ENCODE results near the gene PYROXD2. TPM values are rescaled to one million over a fixed set of nuclear protein-coding genes. Genes with fewer than 3 reads are reported as not detected.
A peak's percentile ranks its signal among the peaks of the same experiment; 100 is the strongest.

The PYROXD2 gene
- total RNA-seq, 6 experiments from 2014 or later = 3.0 to 25.3 (median 7.1) TPM

DNA sequence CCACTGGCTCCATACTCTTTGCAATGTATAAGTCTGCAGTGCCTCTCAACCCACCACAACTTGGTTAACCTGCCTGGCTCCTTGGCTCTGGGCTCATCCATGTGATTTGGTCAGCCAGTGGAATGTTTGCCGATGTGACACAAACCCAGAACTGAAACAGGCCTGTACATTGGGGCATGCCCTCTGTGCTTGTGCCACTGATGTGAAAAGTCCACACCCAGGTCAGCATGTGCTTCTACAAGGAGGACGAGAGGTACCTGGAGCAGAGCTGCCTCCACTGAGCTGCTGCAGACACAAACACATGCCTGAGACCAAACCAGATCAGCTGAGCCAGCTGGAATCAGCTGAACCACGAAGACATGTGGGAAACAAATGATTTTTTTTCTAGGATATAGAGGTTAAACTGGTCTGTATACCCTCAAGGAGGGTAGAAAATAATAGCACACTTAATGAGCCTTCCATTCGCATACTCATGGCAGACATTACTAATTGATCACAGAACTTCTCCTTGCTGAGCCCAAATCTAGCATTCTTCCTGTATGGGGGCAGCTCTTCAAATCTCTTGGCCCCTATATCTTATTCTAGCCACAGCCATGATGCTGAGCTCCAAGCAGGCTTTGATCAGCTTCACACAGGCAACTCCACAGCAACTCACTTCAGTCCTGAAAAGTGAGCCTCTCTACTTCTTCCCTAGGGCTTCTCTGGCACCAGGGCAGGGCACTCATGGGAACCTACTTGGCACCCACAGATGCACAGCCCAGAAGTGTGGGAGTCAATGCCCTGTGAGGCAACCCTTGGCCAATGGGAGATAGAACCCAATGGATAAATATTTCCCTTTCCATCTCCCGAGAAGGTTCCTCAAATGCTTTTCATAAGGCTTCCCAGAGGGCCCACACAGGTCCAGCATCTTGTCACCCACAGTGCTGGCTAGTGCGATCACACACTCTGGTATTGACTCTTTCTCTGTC is 18.6 kb downstream of the PYROXD2 start:
- H3K27ac ChIP-seq = peak overlapping the region in 1 of 3 donors; percentile 33
- 72% methylated on average over 6 of the region's 6 CpGs for WGBS (ENCODE audit: insufficient coverage, low coverage, low lambda C conversion rate, missing lambda C conversion rate)
- DNase-seq (peak in 1 of 3 donors; percentile 71), ATAC-seq (peak in 3 of 4 donors; percentile 83 to 90 (median 87))
- H3K4me1 ChIP-seq = peaks cover 0 to 18% (median 3%) of the 10 kb centered on the region in 4 donors
- intact Hi-C loops (cut with DNase I) = no loop called here
- no peaks in the 10 kb centered on the region for H3K9me3 ChIP-seq
- H3K4me3 ChIP-seq = no peak overlapping the region
- H3K27me3 ChIP-seq = no peaks in the 10 kb centered on the region
- no peak for TF ChIP-seq POLR2A (IDR thresholded peaks at IDR 0.05)
- TF ChIP-seq, protein P1, sequence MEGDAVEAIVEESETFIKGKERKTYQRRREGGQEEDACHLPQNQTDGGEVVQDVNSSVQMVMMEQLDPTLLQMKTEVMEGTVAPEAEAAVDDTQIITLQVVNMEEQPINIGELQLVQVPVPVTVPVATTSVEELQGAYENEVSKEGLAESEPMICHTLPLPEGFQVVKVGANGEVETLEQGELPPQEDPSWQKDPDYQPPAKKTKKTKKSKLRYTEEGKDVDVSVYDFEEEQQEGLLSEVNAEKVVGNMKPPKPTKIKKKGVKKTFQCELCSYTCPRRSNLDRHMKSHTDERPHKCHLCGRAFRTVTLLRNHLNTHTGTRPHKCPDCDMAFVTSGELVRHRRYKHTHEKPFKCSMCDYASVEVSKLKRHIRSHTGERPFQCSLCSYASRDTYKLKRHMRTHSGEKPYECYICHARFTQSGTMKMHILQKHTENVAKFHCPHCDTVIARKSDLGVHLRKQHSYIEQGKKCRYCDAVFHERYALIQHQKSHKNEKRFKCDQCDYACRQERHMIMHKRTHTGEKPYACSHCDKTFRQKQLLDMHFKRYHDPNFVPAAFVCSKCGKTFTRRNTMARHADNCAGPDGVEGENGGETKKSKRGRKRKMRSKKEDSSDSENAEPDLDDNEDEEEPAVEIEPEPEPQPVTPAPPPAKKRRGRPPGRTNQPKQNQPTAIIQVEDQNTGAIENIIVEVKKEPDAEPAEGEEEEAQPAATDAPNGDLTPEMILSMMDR (IDR thresholded peaks at IDR 0.05) = no peak
- peaks cover 0 to 7% (median 0%) of the 10 kb centered on the region in 4 donors for H3K36me3 ChIP-seq

DNA sequence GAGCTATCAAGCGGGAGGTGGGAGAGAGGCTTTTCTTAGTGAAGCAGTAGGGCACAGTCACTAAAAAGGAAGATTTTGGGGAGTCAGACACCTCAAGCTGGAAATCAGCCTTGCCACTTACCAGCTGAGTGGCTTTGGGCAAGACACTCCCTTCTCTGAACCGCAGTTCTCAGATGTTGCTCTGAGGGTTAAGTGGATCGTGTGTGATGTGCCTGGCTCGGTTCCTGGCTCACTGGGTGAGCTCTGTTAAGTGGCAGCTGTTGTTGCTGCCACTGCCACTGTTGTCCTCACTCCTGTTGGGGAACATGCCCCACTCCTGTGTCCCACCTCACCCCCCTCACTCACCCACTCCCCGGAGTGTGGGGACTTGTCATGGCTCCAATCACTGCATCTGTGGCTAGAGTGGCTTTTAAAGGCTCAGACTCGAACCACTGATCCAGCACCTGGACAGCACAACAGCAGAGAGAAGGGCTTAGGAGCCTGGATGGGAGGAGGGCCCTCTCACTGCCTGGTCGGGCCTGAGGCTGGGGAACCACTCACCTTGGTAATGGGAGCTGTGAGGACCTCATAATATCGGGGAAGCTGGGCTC is 20.0 kb downstream of the PYROXD2 start:
- no peaks in the 10 kb centered on the region for H3K27me3 ChIP-seq
- no peak for DNase-seq
- H3K27ac ChIP-seq = no peak overlapping the region
- ATAC-seq = no peak
- peaks cover 0 to 18% (median 3%) of the 10 kb centered on the region in 4 donors for H3K4me1 ChIP-seq
- H3K9me3 ChIP-seq = no peaks in the 10 kb centered on the region
- 60% methylated on average over 1 of the region's 8 CpGs for WGBS (ENCODE audit: insufficient coverage, low coverage, low lambda C conversion rate, missing lambda C conversion rate)
- intact Hi-C loops (cut with DNase I) = no loop called here
- no peak overlapping the region for H3K4me3 ChIP-seq
- H3K36me3 ChIP-seq = peaks cover 0 to 7% (median 0%) of the 10 kb centered on the region in 4 donors
- TF ChIP-seq POLR2A (IDR thresholded peaks at IDR 0.05) = no peak
- TF ChIP-seq, protein P1 (IDR thresholded peaks at IDR 0.05) = no peak

DNA sequence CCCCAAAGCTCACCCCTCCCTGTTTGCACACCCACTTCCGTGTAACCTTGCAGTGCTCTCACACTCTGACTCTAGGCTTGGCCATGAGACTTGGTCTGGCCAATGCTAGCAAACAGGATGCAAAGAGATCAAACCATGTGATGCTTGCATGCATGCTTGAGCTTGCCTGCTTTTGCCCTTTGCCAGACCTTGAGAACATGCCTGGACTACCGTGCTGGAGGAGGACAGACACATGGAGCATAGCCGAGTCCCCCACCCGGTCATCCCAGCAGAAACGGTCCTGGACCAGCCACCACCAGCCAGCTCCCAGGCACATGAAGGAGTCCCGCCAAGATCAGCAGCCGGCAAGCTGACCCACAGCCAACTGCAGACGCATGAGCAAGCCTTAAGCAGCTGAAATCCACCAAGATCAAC is 23.4 kb downstream of the PYROXD2 start:
- intact Hi-C loops (cut with DNase I) = no loop called here
- ATAC-seq (peak in 1 of 4 donors; percentile 15), DNase-seq (no peak)
- Histone ChIP-seq H3K27ac (no peak overlapping the region), H3K27me3 (no peaks in the 10 kb centered on the region), H3K4me3 (no peak overlapping the region), H3K4me1 (peaks cover 0 to 12% (median 2%) of the 10 kb centered on the region in 4 donors), H3K36me3 (peaks cover 0 to 7% (median 0%) of the 10 kb centered on the region in 4 donors), H3K9me3 (no peaks in the 10 kb centered on the region)
- TF ChIP-seq, protein P1 (IDR thresholded peaks at IDR 0.05) = no peak
- no peak for TF ChIP-seq POLR2A (IDR thresholded peaks at IDR 0.05)
- WGBS (ENCODE audit: insufficient coverage, low coverage, low lambda C conversion rate, missing lambda C conversion rate) = 86% methylated on average over 7 of the region's 8 CpGs

DNA sequence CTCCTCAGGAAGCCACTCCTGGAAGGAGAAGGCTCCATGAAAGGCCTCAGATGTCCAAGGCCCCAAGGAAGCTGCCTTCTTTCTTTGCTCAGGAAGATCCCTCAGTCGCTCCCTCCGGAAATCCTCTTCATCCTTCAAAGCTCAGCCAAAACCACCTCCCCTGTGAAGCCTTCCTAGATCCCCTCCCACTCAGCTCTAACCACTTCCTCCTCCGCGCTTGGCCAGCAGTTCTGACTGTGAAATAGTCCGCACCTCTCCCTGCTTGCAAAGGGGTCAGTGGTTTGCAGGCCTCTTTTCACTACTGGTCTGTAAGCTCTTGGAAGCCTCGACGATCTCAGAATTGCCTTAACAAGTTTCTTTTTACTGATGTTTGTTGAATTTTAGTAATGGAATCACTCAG is 23.9 kb downstream of the PYROXD2 start:
- Histone ChIP-seq H3K27ac (no peak overlapping the region), H3K9me3 (no peaks in the 10 kb centered on the region), H3K36me3 (peaks cover 0 to 7% (median 0%) of the 10 kb centered on the region in 4 donors), H3K4me1 (peaks cover 0 to 7% (median 0%) of the 10 kb centered on the region in 4 donors), H3K27me3 (no peaks in the 10 kb centered on the region), H3K4me3 (no peak overlapping the region)
- DNase-seq = no peak
- no peak for TF ChIP-seq POLR2A (IDR thresholded peaks at IDR 0.05)
- TF ChIP-seq, protein P1 (IDR thresholded peaks at IDR 0.05) = no peak
- intact Hi-C loops (cut with DNase I) = no loop called here
- 62% methylated on average over 7 of the region's 7 CpGs for WGBS (ENCODE audit: insufficient coverage, low coverage, low lambda C conversion rate, missing lambda C conversion rate)
- peak in 1 of 4 donors; percentile 22 for ATAC-seq
